ENCODE data around the gene NTPCR.

NTPCR gene

GRCh38 chr1:232965124-232965911 lies 14.9 kb downstream of the NTPCR start:
- no peak for DNase-seq

GRCh38 chr1:232965912-232966217 lies 15.5 kb downstream of the NTPCR start:
- no peak for DNase-seq

GRCh38 chr1:232966663-232967062 lies 16.3 kb downstream of the NTPCR start:
- no peak for DNase-seq

- DNase-seq, result no peak
Measured at GRCh38 chr1:232968391-232968790, 18.0 kb downstream of the NTPCR start.

- DNase-seq, result no peak
Measured at GRCh38 chr1:232968965-232969364, 18.6 kb downstream of the NTPCR start.

GRCh38 chr1:232969799-232970198 lies 19.4 kb downstream of the NTPCR start:
- no peak for DNase-seq

GRCh38 chr1:232970508-232970907 lies 20.1 kb downstream of the NTPCR start:
- DNase-seq, result no peak

- DNase-seq, result no peak
Measured at GRCh38 chr1:232973652-232974611, 23.5 kb downstream of the NTPCR start.

- no peak for DNase-seq
Measured at GRCh38 chr1:232974971-232975370, 24.6 kb downstream of the NTPCR start.

- DNase-seq, result peak; percentile 24
Measured at GRCh38 chr1:232978091-232978634, 27.8 kb downstream of the NTPCR start.

GRCh38 chr1:232978815-232979214 lies 28.4 kb downstream of the NTPCR start:
- peak; percentile 11 for DNase-seq

GRCh38 chr1:232979558-232979957 lies 29.1 kb downstream of the NTPCR start:
- DNase-seq, result no peak

- no peak for DNase-seq
Measured at GRCh38 chr1:232980355-232980978, 30.1 kb downstream of the NTPCR start.

- no peak for DNase-seq
Measured at GRCh38 chr1:232980986-232981560, 30.7 kb downstream of the NTPCR start.

GRCh38 chr1:232982238-232982944 lies 32.0 kb downstream of the NTPCR start:
- DNase-seq, result no peak

- DNase-seq, result no peak
Measured at GRCh38 chr1:232983375-232983774, 33.0 kb downstream of the NTPCR start.

GRCh38 chr1:232983817-232984567 lies 33.6 kb downstream of the NTPCR start:
- no peak for DNase-seq

GRCh38 chr1:232984577-232985425 lies 34.4 kb downstream of the NTPCR start:
- no peak for DNase-seq

GRCh38 chr1:232985882-232986526 lies 35.6 kb downstream of the NTPCR start:
- no peak for DNase-seq

- DNase-seq, result no peak
Measured at GRCh38 chr1:232986527-232986922, 36.1 kb downstream of the NTPCR start.

Measured in activated CD4-positive, alpha-beta T cell treated with anti-CD3 and anti-CD28 coated beads, Interleukin-2, amount 50 U/mL, for 16 hours (primary cell).